HG02852 (cell line): ENCODE measurements around the gene ISLR2.

ENCODE experiments used
- ATAC-seq: cut with Tn5 transposase; IDR thresholded peaks from one replicate; pipeline ENCODE4 v1.9.1; 2021; ENCODE audit warnings: mild to moderate bottlenecking, moderate library complexity; ENCODE audit not compliant: unreplicated experiment

ISLR2 gene

DNA sequence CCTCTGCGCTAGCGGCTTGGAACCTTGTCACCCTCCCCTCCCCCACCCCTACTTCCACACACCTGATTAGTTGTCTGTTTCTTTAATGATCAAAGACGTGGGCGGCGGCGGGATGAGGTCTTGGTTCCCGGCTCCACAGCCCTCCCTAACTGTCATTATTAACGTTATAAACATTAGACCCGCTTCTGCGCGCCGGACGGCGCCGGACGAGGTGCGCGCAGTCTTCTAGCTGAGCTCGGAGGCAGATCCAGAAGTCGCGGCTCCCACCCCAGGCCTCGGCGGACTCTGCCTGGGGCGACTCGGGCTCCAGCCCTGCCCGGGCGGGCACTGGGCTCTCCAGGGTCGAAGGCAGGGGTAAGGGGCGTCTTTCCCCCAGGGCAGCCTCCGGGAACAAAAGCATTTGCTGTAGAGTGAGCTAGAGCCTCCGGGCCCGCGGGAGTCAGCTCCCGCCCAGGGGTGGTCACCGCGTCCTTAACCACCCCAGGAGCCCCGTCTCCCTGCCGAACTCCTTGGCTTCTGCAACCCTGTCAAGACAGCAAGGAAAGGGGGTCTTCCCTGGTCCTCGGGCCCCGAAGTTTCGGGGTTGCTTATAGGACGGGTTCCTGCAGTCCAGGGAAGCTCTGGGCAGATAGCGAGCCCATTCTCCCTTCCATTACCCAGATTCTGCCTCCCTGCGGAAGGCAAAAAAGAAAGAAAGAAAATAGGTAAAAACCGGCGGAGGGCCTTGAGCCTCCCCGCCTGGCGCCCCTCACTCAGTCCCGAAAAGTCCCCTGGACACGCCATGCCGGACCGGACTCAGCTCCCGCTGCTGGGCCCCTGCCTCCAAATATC is 2.2 kb upstream of the ISLR2 start:
- no peak for ATAC-seq

GRCh38 chr15:74128785-74129585 is 1.4 kb upstream of the ISLR2 start:
- ATAC-seq, result no peak

DNA sequence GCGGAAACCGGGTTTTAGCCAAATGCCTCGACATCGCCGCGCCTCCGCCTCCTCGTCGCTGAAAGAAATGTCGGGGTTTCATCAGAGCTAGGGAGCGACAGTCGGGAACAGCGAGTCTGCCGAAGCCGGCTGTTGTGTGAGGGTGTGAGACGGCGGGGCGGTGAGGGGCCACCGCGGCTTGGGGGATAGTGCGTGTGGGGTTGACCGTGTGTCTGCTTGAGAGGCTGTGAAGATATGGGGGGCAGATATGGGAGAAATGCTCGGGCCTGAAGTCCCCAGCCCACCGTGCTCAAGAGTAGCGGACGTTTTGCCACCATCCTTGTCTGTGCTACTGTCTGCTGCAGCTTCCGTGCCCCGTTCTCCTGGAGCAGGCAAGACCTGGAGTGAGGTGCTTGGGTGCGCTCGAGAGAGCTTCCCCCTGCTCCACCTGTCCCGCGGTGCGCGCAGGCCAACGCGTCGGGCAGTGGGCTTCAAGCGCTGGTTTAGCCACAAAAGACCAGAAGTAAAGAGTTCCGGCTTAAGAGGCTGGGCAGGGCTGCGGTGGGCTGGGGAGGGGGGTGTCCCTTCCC is 716 bp upstream of the ISLR2 start:
- no peak for ATAC-seq

DNA sequence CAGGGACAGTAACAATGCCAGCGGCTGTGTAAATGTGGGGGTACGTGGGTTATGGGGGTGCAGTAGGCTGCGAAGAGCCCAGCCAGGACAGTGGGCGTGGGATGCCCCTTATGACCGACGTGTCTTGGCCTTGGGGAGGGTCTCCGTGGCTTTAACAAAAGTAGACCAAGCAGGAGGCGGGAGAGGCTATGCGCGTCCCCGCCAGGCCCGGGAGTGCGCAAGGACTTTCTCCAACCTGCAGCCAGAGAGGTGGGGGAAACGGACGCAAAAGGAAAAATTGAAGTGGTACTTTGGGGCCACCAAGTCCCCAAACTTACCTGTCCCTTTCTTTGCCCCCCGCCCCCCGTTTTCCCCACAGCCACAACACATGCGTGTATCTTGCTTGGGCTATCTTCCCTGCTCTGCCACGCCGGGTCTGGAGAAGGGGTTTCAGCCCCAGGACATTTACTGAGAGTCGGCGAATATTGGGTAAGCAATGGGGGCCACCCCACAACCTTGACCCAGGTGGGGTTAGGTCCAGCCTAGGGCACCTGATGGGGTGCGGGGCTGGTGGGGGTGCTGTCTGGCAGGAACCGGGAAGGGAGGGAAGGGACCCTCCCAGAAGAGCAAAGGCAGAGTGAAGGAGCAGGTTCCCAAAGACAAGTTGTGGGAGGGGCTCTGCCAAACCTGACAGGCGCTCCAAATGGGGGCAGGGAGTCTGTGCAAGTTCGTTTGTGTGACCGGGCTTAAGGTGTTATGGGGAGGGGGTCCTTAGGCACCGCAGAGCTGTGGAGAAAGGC is 652 bp downstream of the ISLR2 start:
- ATAC-seq, result no peak

DNA sequence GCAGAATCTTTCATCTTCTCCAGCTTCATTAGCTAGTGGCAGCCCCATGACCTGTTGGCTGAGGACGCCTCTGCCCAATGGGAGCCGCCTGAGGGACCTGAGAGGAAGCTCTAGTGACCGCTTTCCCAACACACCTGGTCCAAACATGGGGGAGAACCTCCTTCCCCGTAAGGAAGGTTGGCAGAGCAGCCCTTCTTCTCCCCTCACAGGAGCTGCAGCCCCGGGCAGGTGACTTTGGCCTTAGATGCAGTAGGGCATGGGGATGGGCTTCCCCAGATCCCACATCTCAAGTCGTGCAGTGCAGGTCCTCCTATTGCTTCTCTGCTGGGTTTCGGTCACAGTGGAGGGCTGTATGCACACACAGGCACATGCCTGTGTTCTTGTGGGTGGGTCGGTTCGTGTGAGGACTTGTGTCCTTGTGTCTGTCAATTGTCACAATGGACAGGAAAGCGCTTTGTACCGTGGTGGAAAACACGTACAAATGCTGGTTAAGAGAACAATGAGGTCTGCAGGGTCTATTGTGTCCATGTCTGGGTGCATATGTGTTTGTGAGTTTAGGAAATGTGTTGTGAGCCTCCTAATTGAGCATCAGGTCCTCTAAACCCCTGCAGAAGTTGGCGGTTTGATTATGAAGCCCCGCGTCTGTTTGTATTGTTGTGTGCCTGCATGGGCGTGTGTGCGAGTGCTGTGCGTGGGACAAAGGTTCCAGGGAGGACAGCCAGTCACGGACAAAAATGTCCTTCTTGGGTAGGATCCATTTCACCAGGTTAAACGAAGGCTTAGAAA is 1.4 kb downstream of the ISLR2 start:
- ATAC-seq, result no peak

GRCh38 chr15:74132681-74133651 is 2.6 kb downstream of the ISLR2 start:
- no peak for ATAC-seq

GRCh38 chr15:74133694-74134386 is 3.5 kb downstream of the ISLR2 start:
- ATAC-seq, result no peak

DNA sequence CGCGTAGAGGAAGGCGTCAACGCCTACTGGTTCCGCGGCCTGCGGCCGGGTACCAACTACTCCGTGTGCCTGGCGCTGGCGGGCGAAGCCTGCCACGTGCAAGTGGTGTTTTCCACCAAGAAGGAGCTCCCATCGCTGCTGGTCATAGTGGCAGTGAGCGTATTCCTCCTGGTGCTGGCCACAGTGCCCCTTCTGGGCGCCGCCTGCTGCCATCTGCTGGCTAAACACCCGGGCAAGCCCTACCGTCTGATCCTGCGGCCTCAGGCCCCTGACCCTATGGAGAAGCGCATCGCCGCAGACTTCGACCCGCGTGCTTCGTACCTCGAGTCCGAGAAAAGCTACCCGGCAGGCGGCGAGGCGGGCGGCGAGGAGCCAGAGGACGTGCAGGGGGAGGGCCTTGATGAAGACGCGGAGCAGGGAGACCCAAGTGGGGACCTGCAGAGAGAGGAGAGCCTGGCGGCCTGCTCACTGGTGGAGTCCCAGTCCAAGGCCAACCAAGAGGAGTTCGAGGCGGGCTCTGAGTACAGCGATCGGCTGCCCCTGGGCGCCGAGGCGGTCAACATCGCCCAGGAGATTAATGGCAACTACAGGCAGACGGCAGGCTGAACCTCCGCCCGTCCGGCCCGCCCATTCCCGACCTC is 4.1 kb downstream of the ISLR2 start:
- ATAC-seq, result no peak

- no peak for ATAC-seq
These were observed 4.7 kb downstream of the ISLR2 start for GRCh38 chr15:74135041-74135565.

DNA sequence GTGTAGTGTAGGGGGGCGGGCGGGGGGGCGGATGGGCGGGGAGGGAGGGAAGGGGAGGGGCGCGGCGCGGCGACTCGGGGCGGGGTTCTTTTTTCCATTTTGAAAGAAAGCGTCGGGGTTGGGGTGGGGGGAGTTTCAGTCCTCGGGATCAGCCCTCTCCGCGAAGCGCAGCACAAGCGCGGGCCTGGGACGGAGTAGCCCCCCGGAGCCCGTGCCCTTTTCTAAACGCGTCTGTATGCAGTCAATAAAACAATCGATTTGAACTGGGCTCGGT is 6.1 kb downstream of the ISLR2 start:
- no peak for ATAC-seq

DNA sequence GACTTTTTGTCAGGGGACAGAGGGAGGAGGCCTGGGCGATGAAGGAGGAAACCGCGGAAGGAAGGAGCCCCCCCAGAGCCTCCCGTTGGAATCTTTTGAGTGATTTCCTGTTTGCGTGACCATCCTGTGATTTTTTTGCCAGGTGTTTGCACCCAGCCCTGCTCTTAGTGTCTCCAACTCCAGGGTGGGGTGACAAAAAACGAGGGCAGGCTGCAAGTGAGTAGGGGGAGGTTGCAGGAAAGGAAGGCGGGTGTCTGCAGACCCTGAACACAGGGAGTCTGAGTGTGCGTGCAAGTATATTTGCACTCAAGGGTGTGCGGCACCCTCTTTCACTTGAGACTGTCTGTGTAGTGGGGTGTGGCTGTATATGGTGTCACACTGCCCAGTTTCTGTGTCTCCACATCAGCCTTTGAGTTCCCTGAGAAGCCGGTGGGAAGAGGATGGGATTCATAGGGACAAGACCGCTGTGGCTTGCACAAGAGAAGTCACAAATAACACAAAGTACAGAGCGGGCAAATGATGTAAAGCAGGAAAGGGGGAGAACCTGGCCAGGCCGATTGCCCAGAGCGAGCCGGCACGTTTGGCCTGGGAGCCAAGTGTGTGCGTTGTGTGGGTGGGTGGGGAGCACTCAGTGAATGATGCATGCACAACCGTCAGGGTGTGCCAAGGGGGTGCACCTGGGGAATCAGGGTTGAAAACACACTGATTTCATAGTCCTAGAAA is 6.6 kb downstream of the ISLR2 start:
- no peak for ATAC-seq

DNA sequence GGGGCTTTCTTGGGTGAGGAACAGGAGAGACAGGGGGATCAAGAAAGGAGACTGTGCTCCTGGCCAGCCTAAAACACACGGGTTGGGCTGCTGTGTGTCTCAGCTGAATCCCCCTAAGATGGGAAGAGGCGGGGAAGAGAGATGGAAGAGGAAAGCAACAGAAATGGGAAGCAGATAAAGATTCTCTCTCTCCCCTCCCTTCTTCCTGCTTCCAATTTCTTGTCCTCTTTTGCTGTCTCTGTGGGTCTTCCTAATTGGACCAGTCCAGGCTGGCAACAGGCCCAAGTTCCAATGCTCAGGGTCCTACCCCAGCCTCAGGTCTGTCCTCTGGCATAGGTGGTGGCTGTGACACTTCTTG is 7.1 kb downstream of the ISLR2 start:
- ATAC-seq, result no peak

DNA sequence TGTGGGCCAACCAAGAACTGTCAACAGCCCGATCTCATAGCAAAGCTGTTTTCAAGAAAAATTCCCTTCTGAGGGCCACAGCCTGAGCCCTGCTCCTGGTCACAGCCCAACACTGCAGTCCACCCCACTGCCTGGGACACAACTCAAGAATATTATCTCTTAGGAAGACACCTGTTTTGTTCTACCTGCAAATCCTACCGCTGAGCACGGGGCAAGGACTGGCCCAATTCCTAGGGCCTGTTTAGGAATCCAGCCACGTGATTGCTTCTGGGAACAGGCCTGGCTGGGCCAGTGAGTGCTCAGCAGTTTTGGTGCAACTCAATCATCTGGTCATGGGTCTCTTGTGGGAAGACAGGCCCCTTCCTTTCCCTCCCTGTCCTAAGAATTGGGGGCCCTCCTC is 8.3 kb downstream of the ISLR2 start:
- ATAC-seq, result no peak

DNA sequence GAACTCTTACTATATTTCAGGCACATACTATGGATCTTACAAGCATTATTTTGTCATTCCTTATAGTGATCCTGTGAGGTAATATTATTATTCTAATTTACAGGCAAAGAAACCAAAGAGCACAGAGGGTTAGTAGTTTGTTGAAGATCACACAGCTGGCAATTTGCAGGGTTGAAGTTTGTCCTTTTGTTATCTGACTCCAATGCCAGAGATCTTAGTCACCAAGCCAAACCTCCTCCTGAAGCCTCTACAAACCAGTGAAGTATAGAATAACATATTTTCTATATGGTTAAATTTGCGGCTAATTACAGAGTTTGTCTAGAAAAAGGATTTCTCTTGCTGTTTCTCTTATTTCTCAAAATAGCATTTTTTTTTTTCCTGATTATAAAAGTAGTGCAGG is 11.2 kb downstream of the ISLR2 start:
- ATAC-seq, result no peak

- no peak for ATAC-seq
These were observed 13.9 kb downstream of the ISLR2 start for GRCh38 chr15:74144153-74144775.

DNA sequence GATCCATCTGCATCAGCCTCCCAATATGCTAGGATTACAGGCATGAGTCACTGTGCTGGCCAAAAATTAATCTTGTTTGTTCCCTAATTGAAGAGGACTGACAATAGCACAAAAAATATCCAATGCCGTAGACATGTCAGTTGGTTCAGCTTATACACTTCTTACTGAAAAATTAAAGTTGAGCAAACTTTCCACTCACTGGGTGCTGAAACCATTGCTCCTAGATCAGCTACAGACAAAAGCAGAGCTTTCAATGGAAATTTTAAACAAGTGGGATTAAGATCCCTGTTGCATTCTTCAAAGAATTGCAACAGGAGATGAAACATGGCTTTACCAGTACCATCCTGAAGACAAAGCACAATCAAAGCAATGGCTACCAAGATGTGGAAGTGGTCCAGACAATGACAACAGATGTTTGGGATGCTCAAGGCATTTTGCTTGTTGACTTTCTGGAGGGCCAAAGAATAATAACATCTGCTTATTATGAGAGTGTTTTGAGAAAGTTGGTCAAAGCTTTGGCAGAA is 16.0 kb downstream of the ISLR2 start:
- no peak for ATAC-seq

DNA sequence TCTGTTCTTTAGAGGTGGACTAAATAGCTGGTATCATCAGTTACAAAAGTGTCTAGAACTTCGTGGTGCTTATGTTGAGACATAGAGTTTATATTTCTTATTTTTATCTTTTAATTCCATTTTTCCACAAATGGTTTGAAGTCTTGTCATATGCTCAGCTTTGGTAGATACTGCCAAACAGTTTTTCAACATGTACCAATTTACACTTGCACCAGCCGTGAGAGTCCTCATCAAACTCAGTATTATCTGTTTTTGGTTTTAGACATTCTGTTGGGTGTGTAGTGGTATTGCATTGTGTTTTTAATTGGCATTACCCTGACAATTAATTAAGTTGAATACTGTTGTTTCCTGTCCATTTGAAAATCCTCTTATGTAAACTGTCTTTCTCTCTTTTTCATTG is 16.7 kb downstream of the ISLR2 start:
- no peak for ATAC-seq
